Testis (tissue), 2 donors: ENCODE data around the gene PGR.

Experiments used
- POLR2A ChIP-seq: fragments of 450-650 bp; IDR thresholded peaks from one replicate; pipeline ENCODE4 v1.6.1; 2017; ENCODE audit warnings: antibody characterized with exemption, mild to moderate bottlenecking, moderate library complexity
- TF ChIP-seq, protein P1 (sequence below), 3 experiments: fragments of 450-650 bp in 2 of 3; fragments of 200-600 bp in 1 of 3; sonication (generic) in 1 of 3; IDR thresholded peaks; one replicate each; pipeline ENCODE4 v1.5.1; 2016 to 2019; ENCODE audit warnings: antibody characterized with exemption in 3 of 3, mild to moderate bottlenecking in 2 of 3, moderate library complexity in 1 of 3

DNA sequence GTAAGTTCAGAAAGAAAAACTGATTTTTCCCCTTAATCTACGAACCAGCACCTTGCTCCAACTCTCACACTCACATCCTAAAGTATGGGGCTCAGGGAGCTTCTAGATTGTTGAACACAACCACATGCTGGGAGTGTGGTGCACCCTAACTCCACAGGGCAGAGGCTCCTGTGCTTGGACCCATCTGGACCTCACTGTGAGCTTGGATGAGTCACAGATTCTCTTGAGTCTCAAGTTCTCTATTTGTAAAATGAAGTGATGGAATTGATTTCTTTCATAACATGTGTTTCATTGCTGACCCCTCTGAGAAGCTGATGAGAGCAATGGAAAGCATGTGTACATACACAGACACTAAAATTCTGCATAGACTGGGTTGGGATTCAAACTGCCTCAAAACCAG is 109.7 kb downstream of the PGR start:
- TF ChIP-seq, protein P1, sequence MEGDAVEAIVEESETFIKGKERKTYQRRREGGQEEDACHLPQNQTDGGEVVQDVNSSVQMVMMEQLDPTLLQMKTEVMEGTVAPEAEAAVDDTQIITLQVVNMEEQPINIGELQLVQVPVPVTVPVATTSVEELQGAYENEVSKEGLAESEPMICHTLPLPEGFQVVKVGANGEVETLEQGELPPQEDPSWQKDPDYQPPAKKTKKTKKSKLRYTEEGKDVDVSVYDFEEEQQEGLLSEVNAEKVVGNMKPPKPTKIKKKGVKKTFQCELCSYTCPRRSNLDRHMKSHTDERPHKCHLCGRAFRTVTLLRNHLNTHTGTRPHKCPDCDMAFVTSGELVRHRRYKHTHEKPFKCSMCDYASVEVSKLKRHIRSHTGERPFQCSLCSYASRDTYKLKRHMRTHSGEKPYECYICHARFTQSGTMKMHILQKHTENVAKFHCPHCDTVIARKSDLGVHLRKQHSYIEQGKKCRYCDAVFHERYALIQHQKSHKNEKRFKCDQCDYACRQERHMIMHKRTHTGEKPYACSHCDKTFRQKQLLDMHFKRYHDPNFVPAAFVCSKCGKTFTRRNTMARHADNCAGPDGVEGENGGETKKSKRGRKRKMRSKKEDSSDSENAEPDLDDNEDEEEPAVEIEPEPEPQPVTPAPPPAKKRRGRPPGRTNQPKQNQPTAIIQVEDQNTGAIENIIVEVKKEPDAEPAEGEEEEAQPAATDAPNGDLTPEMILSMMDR (IDR thresholded peaks at IDR 0.05): no peak
- no peak for TF ChIP-seq POLR2A
